ENCODE results near the gene HERC6. TPM values are rescaled to one million over a fixed set of nuclear protein-coding genes. Genes with fewer than 3 reads are reported as not detected.

HERC6 gene
- total and polyA plus RNA-seq, 2 experiments from 2014 or later, result 3.4 to 7.3 TPM

- H3K4me1 ChIP-seq (ENCODE audit: insufficient read depth), result peaks cover 12% of the 10 kb centered on the region
- no peak for TF ChIP-seq EZH2 (IDR thresholded peaks at IDR 0.05; ENCODE audit: low read depth, unreplicated experiment)
- DNase-seq (ENCODE audit: low spot score) (no peak), ATAC-seq (no peak)
- H3K4me1 Mint-ChIP-seq, result peaks cover 2% of the 10 kb centered on the region; the same call in 2 of the 3 replicates
- no peaks in the 10 kb centered on the region for H3K79me2 ChIP-seq (replicated peaks; ENCODE audit: insufficient read depth)
- no peaks in the 10 kb centered on the region for H3K36me3 ChIP-seq (ENCODE audit: insufficient read depth)
- peaks cover 15% of the 10 kb centered on the region for H3K27me3 Mint-ChIP-seq (ENCODE audit: insufficient read depth, low read depth, poor library complexity)
- no peak overlapping the region for H3K4me3 ChIP-seq
- no peak overlapping the region for H3K27ac Mint-ChIP-seq
- H3K36me3 Mint-ChIP-seq (ENCODE audit: low read depth), result peaks cover 8% of the 10 kb centered on the region
- peaks cover 3% of the 10 kb centered on the region for H3K9me3 Mint-ChIP-seq
- H3K4me2 ChIP-seq, result no peak overlapping the region
- no peaks in the 10 kb centered on the region for H3F3A ChIP-seq (replicated peaks; ENCODE audit: low read depth)
- H2AFZ ChIP-seq, result no peak overlapping the region
- H3K27me3 ChIP-seq (ENCODE audit: insufficient read depth), result peaks cover 4% of the 10 kb centered on the region
- 0 out of 2 replicates have a peak, but pooled peaks cover 8% of the 10 kb centered on the region for H3K9me2 ChIP-seq (ENCODE audit: insufficient read depth)
- H3K27ac ChIP-seq (ENCODE audit: low read depth), result no peak overlapping the region
- H4K20me1 ChIP-seq (replicated peaks; ENCODE audit: insufficient read depth), result 0 out of 2 replicates have a peak, but pooled peaks cover 3% of the 10 kb centered on the region
- H3K4me3 Mint-ChIP-seq, result no peak overlapping the region
These were observed 74.3 kb downstream of the HERC6 start for GRCh38 chr4:88452912-88453311.

DNA sequence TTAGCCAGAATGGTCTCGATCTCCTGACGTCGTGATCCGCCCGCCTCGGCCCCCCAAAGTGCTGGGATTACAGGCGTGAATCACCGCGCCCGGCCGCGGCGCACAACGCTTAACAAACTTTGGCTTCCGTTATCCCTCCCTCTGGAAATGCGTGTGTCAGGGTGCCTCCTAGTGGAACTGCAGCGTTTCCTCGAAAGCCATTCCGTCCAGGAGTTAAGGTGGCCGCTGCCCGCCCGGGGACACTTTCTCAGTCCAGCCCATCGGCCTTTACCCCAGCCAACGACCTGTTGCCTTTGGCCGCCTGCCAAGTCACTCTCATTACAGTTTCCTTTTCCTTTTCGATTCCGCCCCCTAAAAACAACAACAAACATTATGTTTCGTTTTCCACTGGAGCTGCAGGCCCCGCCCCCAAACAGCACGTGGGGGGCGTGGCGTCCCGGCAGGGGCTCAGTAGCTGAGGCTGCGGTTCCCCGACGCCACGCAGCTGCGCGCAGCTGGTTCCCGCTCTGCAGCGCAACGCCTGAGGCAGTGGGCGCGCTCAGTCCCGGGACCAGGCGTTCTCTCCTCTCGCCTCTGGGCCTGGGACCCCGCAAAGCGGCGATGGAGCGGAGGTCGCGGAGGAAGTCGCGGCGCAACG, 78.1 kb downstream of the HERC6 start, which contains the start of gene HERC5:
Gene HERC5, plus strand, starts transcription at position 450 of the 637 bp plus-strand sequence. Its CDS starts 151 bp downstream, at position 601.
- Mint-ChIP-seq H3K27me3 (ENCODE audit: insufficient read depth, low read depth, poor library complexity) (peaks cover 27% of the 10 kb centered on the region), H3K36me3 (ENCODE audit: low read depth) (peaks cover 8% of the 10 kb centered on the region), H3K4me3 (peak within 1 kb of the TSS; percentile 85)
- TF ChIP-seq POLR2AphosphoS5 (IDR thresholded peaks at IDR 0.05; ENCODE audit: low read depth), result peak; percentile 73
- TF ChIP-seq ZNF331 (CRISPR knock-in tag; IDR thresholded peaks at IDR 0.05; ENCODE audit: low read depth), result no peak
- TF ChIP-seq ZNF114 (CRISPR knock-in tag; IDR thresholded peaks at IDR 0.05), result no peak
- no peak for TF ChIP-seq NANOG (IDR thresholded peaks at IDR 0.05; ENCODE audit: borderline replicate concordance)
- TF ChIP-seq, protein P1, sequence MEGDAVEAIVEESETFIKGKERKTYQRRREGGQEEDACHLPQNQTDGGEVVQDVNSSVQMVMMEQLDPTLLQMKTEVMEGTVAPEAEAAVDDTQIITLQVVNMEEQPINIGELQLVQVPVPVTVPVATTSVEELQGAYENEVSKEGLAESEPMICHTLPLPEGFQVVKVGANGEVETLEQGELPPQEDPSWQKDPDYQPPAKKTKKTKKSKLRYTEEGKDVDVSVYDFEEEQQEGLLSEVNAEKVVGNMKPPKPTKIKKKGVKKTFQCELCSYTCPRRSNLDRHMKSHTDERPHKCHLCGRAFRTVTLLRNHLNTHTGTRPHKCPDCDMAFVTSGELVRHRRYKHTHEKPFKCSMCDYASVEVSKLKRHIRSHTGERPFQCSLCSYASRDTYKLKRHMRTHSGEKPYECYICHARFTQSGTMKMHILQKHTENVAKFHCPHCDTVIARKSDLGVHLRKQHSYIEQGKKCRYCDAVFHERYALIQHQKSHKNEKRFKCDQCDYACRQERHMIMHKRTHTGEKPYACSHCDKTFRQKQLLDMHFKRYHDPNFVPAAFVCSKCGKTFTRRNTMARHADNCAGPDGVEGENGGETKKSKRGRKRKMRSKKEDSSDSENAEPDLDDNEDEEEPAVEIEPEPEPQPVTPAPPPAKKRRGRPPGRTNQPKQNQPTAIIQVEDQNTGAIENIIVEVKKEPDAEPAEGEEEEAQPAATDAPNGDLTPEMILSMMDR (conservative IDR thresholded peaks at IDR 0.05; ENCODE audit: low read depth in 2 of 2), result peak; percentile 61 to 89
- TF ChIP-seq, protein P2, sequence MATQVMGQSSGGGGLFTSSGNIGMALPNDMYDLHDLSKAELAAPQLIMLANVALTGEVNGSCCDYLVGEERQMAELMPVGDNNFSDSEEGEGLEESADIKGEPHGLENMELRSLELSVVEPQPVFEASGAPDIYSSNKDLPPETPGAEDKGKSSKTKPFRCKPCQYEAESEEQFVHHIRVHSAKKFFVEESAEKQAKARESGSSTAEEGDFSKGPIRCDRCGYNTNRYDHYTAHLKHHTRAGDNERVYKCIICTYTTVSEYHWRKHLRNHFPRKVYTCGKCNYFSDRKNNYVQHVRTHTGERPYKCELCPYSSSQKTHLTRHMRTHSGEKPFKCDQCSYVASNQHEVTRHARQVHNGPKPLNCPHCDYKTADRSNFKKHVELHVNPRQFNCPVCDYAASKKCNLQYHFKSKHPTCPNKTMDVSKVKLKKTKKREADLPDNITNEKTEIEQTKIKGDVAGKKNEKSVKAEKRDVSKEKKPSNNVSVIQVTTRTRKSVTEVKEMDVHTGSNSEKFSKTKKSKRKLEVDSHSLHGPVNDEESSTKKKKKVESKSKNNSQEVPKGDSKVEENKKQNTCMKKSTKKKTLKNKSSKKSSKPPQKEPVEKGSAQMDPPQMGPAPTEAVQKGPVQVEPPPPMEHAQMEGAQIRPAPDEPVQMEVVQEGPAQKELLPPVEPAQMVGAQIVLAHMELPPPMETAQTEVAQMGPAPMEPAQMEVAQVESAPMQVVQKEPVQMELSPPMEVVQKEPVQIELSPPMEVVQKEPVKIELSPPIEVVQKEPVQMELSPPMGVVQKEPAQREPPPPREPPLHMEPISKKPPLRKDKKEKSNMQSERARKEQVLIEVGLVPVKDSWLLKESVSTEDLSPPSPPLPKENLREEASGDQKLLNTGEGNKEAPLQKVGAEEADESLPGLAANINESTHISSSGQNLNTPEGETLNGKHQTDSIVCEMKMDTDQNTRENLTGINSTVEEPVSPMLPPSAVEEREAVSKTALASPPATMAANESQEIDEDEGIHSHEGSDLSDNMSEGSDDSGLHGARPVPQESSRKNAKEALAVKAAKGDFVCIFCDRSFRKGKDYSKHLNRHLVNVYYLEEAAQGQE (IDR thresholded peaks at IDR 0.05; ENCODE audit: unreplicated experiment), result no peak
- TF ChIP-seq, protein P3, sequence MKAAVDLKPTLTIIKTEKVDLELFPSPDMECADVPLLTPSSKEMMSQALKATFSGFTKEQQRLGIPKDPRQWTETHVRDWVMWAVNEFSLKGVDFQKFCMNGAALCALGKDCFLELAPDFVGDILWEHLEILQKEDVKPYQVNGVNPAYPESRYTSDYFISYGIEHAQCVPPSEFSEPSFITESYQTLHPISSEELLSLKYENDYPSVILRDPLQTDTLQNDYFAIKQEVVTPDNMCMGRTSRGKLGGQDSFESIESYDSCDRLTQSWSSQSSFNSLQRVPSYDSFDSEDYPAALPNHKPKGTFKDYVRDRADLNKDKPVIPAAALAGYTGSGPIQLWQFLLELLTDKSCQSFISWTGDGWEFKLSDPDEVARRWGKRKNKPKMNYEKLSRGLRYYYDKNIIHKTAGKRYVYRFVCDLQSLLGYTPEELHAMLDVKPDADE (IDR thresholded peaks at IDR 0.05), result no peak

More for the DNA sequence above, 78.1 kb downstream of the HERC6 start, which contains the start of gene HERC5:
- ATAC-seq, result peak; percentile 82
- H3K79me2 ChIP-seq (replicated peaks; ENCODE audit: insufficient read depth), result 0 out of 2 replicates have a peak, but pooled peaks cover 3% of the 10 kb centered on the region
- peak within 1 kb of the TSS; percentile 85 for H2AFZ ChIP-seq
- peak within 1 kb of the TSS; percentile 93 for H3K27ac Mint-ChIP-seq
- peaks cover 21% of the 10 kb centered on the region for H3K27me3 ChIP-seq (ENCODE audit: insufficient read depth)
- H3K9me2 ChIP-seq (ENCODE audit: insufficient read depth), result no peaks in the 10 kb centered on the region
- H3K4me1 Mint-ChIP-seq, result peaks cover 5% of the 10 kb centered on the region
- H3K4me1 ChIP-seq (ENCODE audit: insufficient read depth), result peaks cover 20% of the 10 kb centered on the region
- peak within 1 kb of the TSS; percentile 71 for H3K27ac ChIP-seq (ENCODE audit: low read depth)
- peaks cover 15% of the 10 kb centered on the region; the same call in 1 of the 2 replicates for H4K20me1 ChIP-seq (replicated peaks; ENCODE audit: insufficient read depth)
- peak; percentile 95 for DNase-seq (ENCODE audit: low spot score)
- H3F3A ChIP-seq (replicated peaks; ENCODE audit: low read depth), result no peaks in the 10 kb centered on the region
- H3K4me3 ChIP-seq, result peak within 1 kb of the TSS; percentile 70
- peak within 1 kb of the TSS; percentile 89 for H3K4me2 ChIP-seq
- H3K9me3 Mint-ChIP-seq, result peaks cover 3% of the 10 kb centered on the region
- no peaks in the 10 kb centered on the region for H3K36me3 ChIP-seq (ENCODE audit: insufficient read depth)
